Dermis blood vessel endothelial cell (primary cell): ENCODE data around the gene SLC49A3. TPM values are rescaled to one million over a fixed set of nuclear protein-coding genes. Genes with fewer than 3 reads are reported as not detected.

Experiments used
- total RNA-seq: library from RNA; depleted of rRNA; stranded (reverse); fragments of >200 nt; gene quantifications from 2 replicates; pipeline ENCODE4 v1.2.3, GENCODE V29; 2014

Gene SLC49A3
- total RNA-seq, 1 donor from 2014 or later: 9.9 TPM

Other genes starting within 250 kb of the SLC49A3 start
- gene ZNF721, start 190.0 kb downstream of the SLC49A3 start, total RNA-seq: 30.9 and 35.9 TPM in 2 replicates
- gene PIGG, start 189.9 kb downstream of the SLC49A3 start, total RNA-seq: 37.8 and 49.0 TPM in 2 replicates
- not detected in 2 replicates for gene TMEM271, start 112.9 kb downstream of the SLC49A3 start, total RNA-seq
- 7.3 and 7.5 TPM in 2 replicates for gene PDE6B, start 63.6 kb downstream of the SLC49A3 start, total RNA-seq
- 95.5 and 96.7 TPM in 2 replicates for gene ATP5ME, start 14.9 kb downstream of the SLC49A3 start, total RNA-seq
- gene MYL5, start 14.6 kb downstream of the SLC49A3 start, total RNA-seq: 7.3 and 13.6 TPM in 2 replicates
- 64.3 and 104 TPM in 2 replicates for gene PCGF3, start 16.7 kb upstream of the SLC49A3 start, total RNA-seq
- gene CPLX1, start 137.0 kb upstream of the SLC49A3 start, total RNA-seq: 0.09 and 0.34 TPM in 2 replicates
- gene GAK, start 243.2 kb upstream of the SLC49A3 start, total RNA-seq: 76.1 and 93.5 TPM in 2 replicates
- 12.6 and 13.5 TPM in 2 replicates for gene TMEM175, start 243.3 kb upstream of the SLC49A3 start, total RNA-seq